Activated CD4-positive, alpha-beta T cell treated with anti-CD3 and anti-CD28 coated beads for 1 hour (primary cell): ENCODE measurements around the gene DAD1.
A peak's percentile ranks its signal among the peaks of the same experiment; 100 is the strongest.
"Not testable (repeated sequence)": the region's sequence is repeated elsewhere in the genome, so short reads cannot be mapped to it uniquely, and the experiment has no call there.

ENCODE experiments used
- DNase-seq: peaks from one replicate; pipeline ENCODE4 v3.0.0-alpha.2; 2020

Gene DAD1

DNA sequence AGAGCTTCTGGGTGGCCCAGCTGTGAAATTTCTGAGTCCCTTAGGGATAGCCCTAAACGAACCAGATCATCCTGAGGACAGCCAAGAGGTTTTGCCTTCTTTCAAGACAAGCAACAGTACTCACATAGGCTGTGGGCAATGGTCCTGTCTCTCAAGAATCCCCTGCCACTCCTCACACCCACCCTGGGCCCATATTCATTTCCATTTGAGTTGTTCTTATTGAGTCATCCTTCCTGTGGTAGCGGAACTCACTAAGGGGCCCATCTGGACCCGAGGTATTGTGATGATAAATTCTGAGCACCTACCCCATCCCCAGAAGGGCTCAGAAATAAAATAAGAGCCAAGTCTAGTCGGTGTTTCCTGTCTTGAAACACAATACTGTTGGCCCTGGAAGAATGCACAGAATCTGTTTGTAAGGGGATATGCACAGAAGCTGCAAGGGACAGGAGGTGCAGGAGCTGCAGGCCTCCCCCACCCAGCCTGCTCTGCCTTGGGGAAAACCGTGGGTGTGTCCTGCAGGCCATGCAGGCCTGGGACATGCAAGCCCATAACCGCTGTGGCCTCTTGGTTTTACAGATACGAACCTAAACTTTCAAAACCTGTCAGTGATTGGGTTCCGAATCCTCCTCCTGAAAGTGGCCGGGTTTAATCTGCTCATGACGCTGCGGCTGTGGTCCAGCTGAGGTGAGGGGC, 38.9 kb downstream of the DAD1 start:
- peak; percentile 55 for DNase-seq

DNA sequence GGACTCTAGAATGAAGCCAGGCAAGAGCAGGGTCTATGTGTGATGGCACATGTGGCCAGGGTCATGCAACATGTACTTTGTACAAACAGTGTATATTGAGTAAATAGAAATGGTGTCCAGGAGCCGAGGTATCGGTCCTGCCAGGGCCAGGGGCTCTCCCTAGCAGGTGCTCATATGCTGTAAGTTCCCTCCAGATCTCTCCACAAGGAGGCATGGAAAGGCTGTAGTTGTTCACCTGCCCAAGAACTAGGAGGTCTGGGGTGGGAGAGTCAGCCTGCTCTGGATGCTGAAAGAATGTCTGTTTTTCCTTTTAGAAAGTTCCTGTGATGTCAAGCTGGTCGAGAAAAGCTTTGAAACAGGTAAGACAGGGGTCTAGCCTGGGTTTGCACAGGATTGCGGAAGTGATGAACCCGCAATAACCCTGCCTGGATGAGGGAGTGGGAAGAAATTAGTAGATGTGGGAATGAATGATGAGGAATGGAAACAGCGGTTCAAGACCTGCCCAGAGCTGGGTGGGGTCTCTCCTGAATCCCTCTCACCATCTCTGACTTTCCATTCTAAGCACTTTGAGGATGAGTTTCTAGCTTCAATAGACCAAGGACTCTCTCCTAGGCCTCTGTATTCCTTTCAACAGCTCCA, 39.6 kb downstream of the DAD1 start:
- DNase-seq, result no peak

DNA sequence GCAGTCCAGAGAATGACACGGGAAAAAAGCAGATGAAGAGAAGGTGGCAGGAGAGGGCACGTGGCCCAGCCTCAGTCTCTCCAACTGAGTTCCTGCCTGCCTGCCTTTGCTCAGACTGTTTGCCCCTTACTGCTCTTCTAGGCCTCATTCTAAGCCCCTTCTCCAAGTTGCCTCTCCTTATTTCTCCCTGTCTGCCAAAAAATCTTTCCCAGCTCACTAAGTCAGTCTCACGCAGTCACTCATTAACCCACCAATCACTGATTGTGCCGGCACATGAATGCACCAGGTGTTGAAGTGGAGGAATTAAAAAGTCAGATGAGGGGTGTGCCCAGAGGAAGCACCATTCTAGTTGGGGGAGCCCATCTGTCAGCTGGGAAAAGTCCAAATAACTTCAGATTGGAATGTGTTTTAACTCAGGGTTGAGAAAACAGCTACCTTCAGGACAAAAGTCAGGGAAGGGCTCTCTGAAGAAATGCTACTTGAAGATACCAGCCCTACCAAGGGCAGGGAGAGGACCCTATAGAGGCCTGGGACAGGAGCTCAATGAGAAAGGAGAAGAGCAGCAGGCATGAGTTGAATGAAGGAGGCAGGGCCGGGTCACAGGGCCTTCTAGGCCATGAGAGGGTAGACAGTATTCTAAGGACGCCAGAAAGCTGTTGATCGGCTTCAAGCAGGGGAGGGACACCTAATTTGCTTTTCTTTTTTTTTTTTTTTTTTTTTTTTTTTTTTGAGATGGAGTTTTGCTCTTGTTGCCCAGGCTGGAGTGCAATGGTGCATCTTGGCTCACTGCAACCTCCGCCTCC, 40.9 kb downstream of the DAD1 start:
- DNase-seq, result no peak

DNA sequence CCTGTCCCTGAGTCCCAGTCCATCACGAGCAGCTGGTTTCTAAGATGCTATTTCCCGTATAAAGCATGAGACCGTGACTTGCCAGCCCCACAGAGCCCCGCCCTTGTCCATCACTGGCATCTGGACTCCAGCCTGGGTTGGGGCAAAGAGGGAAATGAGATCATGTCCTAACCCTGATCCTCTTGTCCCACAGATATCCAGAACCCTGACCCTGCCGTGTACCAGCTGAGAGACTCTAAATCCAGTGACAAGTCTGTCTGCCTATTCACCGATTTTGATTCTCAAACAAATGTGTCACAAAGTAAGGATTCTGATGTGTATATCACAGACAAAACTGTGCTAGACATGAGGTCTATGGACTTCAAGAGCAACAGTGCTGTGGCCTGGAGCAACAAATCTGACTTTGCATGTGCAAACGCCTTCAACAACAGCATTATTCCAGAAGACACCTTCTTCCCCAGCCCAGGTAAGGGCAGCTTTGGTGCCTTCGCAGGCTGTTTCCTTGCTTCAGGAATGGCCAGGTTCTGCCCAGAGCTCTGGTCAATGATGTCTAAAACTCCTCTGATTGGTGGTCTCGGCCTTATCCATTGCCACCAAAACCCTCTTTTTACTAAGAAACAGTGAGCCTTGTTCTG, 41.6 kb downstream of the DAD1 start:
- DNase-seq, result no peak

DNA sequence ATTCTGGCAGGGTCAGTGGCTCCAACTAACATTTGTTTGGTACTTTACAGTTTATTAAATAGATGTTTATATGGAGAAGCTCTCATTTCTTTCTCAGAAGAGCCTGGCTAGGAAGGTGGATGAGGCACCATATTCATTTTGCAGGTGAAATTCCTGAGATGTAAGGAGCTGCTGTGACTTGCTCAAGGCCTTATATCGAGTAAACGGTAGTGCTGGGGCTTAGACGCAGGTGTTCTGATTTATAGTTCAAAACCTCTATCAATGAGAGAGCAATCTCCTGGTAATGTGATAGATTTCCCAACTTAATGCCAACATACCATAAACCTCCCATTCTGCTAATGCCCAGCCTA, 42.3 kb downstream of the DAD1 start:
- DNase-seq, result no peak

DNA sequence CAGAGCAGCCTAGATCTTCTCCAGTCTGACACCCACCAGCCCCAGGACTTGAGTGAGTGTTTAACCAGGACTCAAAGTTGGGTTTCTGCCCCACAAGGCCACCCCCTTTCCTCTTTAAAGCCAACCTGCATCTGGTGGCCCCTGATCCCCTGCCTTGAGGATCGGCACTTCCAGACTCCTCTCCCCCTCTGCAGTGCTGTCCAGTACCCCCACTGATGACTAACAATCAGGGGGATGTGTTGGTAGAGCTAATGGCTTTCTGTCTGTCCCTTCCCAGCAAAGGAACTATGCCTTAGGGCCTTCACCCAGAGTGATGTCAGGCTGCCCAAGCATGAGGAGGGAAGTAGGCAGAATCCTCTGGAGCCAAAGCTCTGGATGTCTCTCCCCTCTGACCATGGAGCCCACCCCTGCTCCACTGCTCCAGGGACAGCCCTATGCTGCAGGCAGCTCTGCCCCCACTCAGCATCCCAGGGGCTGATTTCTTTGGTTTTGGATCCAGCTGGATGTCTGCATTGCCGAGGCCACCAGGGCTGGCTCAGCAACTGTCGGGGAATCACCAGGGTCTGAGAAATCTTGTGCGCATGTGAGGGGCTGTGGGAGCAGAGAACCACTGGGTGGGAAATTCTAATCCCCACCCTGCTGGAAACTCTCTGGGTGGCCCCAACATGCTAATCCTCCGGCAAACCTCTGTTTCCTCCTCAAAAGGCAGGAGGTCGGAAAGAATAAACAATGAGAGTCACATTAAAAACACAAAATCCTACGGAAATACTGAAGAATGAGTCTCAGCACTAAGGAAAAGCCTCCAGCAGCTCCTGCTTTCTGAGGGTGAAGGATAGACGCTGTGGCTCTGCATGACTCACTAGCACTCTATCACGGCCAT, 42.9 kb downstream of the DAD1 start:
- DNase-seq, result no peak

DNA sequence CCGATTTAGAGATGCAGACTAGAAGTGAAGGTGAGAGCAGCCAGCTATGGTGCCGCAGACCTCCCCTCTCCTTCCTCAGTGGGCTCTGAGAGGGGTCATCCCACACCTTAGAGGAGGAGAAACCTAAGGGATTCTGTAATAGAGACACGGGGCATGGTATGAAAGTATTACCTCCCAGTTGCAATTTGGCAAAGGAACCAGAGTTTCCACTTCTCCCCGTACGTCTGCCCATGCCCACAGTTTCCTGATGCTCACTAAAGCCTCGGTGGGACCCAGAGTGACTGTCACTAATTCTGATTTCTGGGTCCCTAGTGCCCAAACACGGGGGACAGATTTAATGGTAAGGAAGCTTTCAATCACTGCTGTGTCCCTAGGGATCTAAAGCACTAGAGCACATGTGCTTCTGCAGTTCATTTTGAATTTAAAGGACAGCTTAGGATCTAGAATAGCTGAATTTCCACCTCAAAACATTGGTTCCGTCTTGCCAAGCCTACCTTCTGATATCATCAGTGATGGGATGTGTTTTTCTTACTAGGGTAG, 44.1 kb downstream of the DAD1 start:
- DNase-seq, result no peak

DNA sequence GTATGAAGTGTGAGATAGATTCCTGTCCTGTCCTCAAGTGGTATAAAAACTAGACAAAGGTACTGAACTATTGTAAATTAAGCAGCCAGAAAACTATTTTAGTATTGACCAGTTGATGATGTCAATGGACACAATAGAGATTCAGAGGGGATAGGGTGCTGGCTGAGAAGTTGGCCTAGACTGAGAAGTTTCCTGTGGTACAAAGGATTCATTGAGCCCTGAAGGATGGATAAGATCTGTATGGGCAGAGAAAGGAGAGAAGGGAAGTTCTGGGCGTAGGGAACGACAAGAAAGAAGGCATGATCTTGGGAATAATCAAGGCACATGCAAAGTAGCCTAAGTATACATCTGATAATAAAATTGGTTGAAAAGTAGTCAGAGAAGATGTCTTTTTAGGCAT, 44.6 kb downstream of the DAD1 start:
- DNase-seq, result no peak

DNA sequence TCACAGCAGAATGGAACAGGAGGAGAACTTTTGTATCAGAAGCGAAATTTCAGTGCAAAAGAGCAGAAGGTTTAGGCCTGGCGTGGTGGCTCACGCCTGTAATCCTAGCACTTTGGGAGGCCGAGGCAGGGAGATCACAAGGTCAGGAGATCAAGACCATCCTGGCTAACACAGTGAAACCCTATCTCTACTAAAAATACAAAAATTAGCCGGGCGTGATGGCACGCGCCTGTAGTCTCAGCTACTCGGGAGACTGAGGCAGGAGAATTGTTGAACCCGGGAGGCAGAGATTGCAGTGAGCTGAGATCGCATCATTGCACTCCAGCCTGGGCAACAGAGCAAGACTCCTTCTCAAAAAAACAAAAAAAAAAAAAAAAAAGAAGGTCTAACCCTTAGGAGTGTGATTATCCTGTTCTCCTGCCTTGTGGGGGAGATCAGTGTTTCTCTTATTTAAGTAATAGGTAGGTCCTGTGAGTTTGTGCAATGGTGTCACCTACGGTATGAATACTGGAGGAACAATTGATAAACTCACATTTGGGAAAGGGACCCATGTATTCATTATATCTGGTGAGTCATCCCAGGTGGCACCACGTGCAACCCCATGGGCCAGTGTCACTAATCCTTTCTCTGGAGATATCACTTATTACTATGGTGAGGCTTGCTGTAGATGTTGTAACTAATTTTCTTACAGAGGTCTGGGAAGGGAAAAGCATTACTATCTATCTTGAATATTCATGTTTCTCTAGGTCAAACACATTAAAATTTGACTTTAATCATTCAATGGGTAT, 45.3 kb downstream of the DAD1 start:
- not testable (repeated sequence) for DNase-seq

DNA sequence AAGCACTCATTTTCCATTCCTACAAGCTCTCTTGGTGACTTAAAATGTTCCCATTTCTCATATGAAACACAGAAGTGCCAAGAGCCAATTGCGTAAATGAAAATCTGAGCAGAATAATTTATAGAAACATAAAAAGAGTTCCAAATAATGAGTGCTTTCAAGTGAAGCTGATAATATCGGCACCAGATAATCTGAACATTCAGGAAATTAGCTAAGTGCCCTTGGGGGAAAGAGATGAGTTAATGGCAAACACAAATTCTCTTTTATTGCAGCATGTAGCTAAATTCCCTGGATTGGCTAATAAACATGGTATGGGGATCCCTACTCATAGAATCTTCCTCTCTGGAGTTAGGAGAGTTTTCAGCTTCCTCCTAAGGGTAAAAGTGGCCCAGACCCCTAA, 46.7 kb downstream of the DAD1 start:
- DNase-seq, result no peak

DNA sequence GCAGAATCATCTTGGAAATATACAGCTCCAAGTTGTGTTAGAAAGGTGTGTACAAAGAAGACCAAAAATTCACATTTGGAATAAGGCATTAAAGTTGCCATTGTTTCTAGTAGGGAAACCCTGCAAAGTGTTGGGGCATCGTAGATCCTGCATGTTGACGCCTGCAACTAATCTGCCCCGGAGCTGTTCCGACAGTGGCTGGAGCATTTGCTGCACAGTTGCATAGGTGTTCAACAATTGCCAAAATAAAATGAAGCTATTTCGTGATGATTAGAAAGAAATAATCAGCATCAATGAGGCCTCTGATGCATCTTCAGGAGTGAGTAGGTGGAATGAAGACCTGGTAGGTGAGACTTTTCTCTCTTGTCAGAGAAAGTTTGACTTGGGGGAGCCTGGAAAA, 47.3 kb downstream of the DAD1 start:
- no peak for DNase-seq

DNA sequence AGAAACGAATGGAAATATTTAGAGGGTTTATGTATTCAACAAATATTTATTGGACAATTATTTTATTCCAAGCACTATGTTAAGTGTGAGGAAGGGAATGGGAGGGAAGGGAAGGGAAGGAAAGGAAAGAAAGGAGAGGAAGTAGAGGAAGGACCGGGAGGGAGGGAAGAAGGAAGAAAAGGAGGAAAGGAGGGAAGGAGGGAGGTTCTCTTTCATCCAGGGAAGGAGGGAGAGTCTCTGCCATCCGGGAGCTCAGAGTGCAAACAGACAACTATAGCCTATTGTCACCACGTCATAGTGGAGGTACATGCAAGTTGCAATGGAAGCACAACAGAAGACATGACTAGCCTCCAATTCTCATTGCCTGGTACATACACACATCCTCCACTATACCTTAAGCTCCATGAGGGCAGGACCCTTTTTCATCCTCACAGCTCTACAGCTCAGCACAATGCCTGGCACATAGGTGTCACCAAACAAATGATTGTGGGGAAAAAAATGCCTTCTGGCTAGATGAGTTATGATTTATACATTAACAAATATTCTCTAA, 48.1 kb downstream of the DAD1 start:
- no peak for DNase-seq

DNA sequence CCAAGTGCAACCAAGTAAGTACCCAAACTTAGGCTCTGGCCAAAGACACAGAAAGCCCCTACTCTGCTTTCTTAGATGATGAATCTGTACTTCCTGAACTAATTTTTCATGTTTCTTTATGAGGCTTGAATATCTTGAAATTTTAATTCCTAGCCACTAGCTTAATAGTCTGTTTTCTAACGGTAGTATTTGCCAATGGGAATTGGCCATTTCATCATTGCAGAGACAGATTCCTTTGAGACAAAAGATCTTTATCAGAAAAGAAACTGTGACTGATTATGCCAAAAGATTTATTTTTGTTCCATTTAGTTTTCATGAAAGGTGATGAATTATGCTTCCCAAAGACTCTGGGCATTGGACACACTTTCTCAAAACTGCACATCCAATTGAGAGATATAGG, 48.7 kb downstream of the DAD1 start:
- DNase-seq, result no peak

DNA sequence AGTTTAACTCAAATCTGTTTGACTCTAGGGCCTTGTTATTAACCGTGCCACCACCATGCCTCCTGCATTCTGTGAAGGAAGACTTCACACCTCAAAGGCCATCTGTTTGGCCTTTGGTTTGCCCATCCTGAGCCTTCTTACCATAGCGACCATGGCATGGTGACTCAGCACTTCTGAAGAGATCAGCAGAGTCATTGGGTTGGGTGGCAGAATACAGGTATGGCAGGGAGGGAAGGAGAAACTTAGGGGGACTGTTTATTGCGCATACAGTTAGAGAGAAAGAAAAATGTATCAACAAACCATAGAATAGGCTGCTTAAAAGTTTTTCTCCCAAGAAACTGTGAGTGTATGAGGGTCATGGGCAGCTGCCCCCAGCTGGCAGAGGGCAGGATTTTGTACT, 49.2 kb downstream of the DAD1 start:
- DNase-seq, result no peak

DNA sequence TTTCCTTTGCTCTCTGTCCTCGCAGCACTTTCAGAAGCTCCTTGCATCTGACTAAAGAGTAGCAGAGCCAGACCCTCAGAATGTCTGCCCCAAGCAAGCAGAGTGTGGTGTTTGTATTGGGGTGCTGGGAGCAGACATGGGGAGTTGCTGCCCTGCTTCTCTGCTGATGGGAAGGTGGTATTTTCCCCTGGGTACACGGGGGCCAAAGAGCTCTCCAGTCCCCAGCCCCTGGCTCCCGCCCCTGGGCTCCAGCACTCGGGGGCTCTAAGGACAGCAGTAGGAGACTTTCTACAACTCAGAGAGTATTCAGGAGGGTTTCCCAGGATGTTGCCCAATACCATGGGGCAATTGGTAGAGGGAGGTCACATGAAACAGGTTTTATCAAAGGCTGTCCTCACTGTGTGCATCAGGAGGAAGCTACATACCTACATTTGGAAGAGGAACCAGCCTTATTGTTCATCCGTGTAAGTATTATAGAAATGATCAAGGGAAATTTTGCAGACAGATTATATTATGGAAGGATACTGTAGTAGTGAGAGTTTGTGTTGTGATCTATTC, 50.3 kb downstream of the DAD1 start:
- DNase-seq, result no peak

DNA sequence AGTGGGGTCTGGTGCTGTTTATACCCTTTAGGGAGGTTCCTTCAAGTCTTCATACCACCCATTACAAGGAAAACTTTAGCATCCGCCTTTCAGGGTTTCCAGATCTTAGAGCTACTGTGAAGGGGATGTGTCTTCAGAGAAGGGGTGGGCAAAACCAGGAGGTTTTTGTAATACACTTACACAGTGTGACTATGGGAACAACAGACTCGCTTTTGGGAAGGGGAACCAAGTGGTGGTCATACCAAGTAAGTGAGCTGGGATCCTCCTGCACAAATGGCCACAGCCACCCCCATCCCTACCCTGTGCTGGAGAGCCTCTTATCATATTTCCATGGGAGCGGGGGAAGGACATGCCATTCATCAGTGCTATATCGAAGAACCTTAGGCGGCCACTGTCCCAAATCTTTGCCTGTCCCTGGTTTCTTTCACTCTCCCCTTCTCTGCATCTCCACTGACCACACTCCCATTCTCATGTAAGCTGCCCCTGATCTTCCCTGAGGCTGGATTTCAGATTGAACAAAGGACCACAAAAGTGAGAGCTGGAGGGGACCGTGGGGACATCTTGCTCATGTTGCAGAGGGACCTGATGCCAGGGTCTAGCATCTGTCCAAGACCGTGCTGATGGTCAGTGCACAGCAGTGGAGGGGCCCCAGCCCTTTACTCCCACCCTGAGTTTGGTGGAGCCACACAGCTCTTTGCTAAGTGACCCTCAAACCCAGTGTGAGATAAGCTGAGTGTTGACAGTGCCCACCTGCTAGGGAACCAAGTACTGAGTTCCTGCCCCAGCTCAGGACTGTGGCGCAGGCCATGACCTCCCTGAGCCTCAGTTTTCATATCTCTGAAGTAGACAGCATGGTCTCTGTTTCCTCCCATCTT, 51.4 kb downstream of the DAD1 start:
- no peak for DNase-seq

DNA sequence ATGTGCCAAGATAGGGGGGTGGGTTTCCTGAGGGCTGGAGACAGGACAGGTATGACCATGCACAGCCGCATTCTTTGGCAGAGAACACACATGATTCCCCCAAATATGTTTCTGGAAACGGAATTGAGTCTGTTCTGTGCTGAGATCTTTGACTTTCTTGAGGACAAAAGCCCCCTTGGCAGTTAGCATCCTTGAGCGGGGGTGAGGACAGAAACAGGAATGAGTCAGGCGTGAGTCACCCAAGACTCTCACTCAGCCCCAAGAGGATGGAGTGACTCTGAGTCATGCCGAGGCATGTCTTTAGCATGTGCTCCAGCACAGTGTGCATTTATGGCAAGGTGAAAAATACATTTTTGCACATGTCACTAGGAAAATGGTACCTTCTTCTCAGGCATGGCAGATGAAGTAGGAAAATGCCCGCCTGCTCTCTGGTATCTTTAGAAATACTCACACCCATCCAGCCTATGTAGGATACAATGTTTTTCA, 52.1 kb downstream of the DAD1 start:
- peak; percentile 76 for DNase-seq

DNA sequence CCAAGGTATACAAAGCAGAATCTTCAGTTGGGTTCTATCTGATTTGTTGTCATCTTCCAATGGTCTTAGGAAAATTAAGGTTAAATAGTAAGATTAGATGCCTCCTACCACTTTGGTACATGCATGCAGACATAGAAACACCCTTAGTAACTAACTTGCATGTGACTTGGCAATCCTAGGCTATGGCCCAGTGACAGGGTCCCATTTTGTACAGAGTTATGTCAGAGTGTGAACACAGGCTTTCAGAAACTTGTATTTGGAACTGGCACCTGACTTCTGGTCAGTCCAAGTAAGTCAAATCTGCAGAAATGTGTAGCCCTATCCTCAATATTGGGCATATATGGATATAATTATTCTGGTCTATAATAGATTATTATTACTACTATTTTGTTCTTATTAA, 53.1 kb downstream of the DAD1 start:
- no peak for DNase-seq

DNA sequence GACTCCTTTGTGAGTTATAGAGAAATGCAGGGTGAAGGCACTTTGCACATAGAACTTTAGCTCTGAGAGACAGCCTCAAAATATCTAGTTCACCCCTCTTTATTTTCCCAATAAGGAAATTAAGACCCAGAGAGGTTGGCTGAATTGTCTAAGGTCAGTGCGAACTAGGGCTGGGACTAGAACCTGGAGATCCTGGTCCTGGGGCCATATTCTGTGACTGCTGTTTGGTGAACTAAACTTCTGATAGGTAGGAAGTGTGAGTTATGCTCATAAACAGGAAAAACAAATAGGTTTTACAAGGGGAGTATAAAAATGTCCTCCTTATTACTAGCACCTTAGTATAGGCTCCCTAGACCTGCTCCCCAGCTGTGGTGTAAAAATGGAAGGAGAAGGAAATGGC, 53.9 kb downstream of the DAD1 start:
- DNase-seq, result no peak

DNA sequence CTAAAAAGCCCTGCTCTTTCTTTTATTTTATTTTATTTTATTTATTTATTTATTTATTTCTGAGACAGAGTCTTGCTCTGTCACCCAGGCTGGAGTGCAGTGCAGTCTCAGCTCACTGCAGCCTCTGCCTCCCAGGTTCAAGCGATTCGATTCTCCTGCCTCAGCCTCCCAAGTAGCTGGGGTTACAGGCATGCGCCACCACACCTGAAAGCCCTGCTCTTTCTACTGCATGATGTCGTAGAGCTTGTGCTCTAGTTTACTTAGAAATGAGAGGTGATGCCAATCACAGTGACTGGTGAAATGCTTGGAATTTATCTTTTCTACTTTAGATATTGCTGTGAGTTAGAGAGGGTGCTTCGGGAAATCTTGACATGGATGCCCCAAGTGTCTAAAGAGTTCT, 54.5 kb downstream of the DAD1 start:
- DNase-seq, result no peak
